HepG2 (cell line): ENCODE results near the gene PCNT. TPM values are rescaled to one million over a fixed set of nuclear protein-coding genes. Genes with fewer than 3 reads are reported as not detected.

Experiments
- AKAP8 ChIP-seq: sonication (generic); formaldehyde crosslinking; IDR thresholded peaks from 2 replicates; pipeline ENCODE4 v1.5.1; 2020; ENCODE audit warnings: mild to moderate bottlenecking, missing genetic modification reagents
- DR1 ChIP-seq: sonication (generic); formaldehyde crosslinking; IDR thresholded peaks from 2 replicates; pipeline ENCODE4 v1.8.0; 2021; ENCODE audit warnings: mild to moderate bottlenecking, missing genetic modification reagents, inconsistent platforms
- HNF4A ChIP-seq: sonication (generic); formaldehyde crosslinking; IDR thresholded peaks from 2 replicates; pipeline ENCODE4 v1.4.0; 2020; ENCODE audit warnings: missing genetic modification reagents
- KLF9 ChIP-seq: IDR thresholded peaks from 2 replicates; pipeline ENCODE4 v1.6.1; 2016; ENCODE audit warnings: low read depth
- NRL ChIP-seq: sonication (generic); formaldehyde crosslinking; IDR thresholded peaks from 2 replicates; pipeline ENCODE4 v1.5.0; 2020; ENCODE audit warnings: missing genetic modification reagents, mild to moderate bottlenecking, moderate library complexity, borderline replicate concordance
- PCBP1 ChIP-seq: fragments of 200-400 bp; formaldehyde crosslinking; IDR thresholded peaks from 2 replicates; pipeline ENCODE4 v1.6.1; 2017; ENCODE audit warnings: mild to moderate bottlenecking, low read depth, low read length, borderline replicate concordance
- RNF2 ChIP-seq: fragments of 450-650 bp; conservative IDR thresholded peaks from 2 replicates; pipeline ENCODE4 v1.6.1; 2016; ENCODE audit warnings: low read depth
- ZBTB42 ChIP-seq: sonication (generic); formaldehyde crosslinking; IDR thresholded peaks from 2 replicates; pipeline ENCODE4 v1.5.0; 2020; ENCODE audit warnings: mild to moderate bottlenecking, missing genetic modification reagents
- ZFP36L2 ChIP-seq: sonication (generic); formaldehyde crosslinking; IDR thresholded peaks from 2 replicates; pipeline ENCODE4 v1.4.0; 2020; ENCODE audit warnings: missing genetic modification reagents
- ZMAT3 ChIP-seq: sonication (generic); formaldehyde crosslinking; conservative IDR thresholded peaks from 2 replicates; pipeline ENCODE4 v1.7.0; 2021; ENCODE audit warnings: missing genetic modification reagents
- ZNF17 ChIP-seq: sonication (generic); formaldehyde crosslinking; IDR thresholded peaks from 2 replicates; pipeline ENCODE4 v1.5.0; 2020; ENCODE audit warnings: mild to moderate bottlenecking, missing genetic modification reagents
- polyA plus RNA-seq, 8 experiments: library from polyadenylated mRNA; depleted of rRNA in 3 of 8; stranded (reverse) in 7 of 8; unstranded in 1 of 8; fragments of >200 nt; fragmentation: Illumina TruSeq in 4 of 8; extraction: Trizol in 4 of 8; gene quantifications; 2 replicates each; pipeline versions ENCODE4 v1.2.1 to v1.2.3, GENCODE V29; 2011 to 2016; ENCODE audit warnings: low read depth in 4 of 8, missing spikeins in 1 of 8, mixed read lengths in 1 of 8; ENCODE audit not compliant: insufficient read depth in 1 of 8
- total RNA-seq, 5 experiments: library from RNA; depleted of rRNA; stranded (reverse); fragments of >200 nt; fragmentation: Illumina TruSeq; extraction: Trizol; gene quantifications; 2 replicates each; pipeline ENCODE4 v1.2.3, GENCODE V29; 2016; ENCODE audit warnings: low read depth in 1 of 5
- TF ChIP-seq, protein P1 (sequence below): sonication (generic); formaldehyde crosslinking; IDR thresholded peaks from 2 replicates; pipeline ENCODE4 v1.4.0; 2020; ENCODE audit warnings: missing genetic modification reagents, borderline replicate concordance
- TF ChIP-seq, protein P2 (sequence below): sonication (generic); formaldehyde crosslinking; IDR thresholded peaks from 2 replicates; pipeline ENCODE4 v1.5.1; 2020; ENCODE audit warnings: missing genetic modification reagents, mild to moderate bottlenecking, borderline replicate concordance
- TF ChIP-seq, protein P3 (sequence below): sonication (generic); formaldehyde crosslinking; IDR thresholded peaks from 2 replicates; pipeline ENCODE4 v1.8.0; 2022; ENCODE audit warnings: mild to moderate bottlenecking, missing genetic modification reagents
- TF ChIP-seq, protein P4 (sequence below): sonication (generic); formaldehyde crosslinking; IDR thresholded peaks from 2 replicates; pipeline ENCODE4 v1.5.1; 2020; ENCODE audit warnings: mild to moderate bottlenecking, missing genetic modification reagents
- TF ChIP-seq, protein P5 (sequence below): sonication (generic); formaldehyde crosslinking; IDR thresholded peaks from 2 replicates; pipeline ENCODE4 v1.5.0; 2020; ENCODE audit warnings: mild to moderate bottlenecking, missing genetic modification reagents, borderline replicate concordance

PCNT gene
- total and polyA plus RNA-seq, 2 of the 13 experiments (the other 11 are each of a cell fraction or from before 2014, with no cell fraction given), result 5.6 to 12.4 TPM

DNA sequence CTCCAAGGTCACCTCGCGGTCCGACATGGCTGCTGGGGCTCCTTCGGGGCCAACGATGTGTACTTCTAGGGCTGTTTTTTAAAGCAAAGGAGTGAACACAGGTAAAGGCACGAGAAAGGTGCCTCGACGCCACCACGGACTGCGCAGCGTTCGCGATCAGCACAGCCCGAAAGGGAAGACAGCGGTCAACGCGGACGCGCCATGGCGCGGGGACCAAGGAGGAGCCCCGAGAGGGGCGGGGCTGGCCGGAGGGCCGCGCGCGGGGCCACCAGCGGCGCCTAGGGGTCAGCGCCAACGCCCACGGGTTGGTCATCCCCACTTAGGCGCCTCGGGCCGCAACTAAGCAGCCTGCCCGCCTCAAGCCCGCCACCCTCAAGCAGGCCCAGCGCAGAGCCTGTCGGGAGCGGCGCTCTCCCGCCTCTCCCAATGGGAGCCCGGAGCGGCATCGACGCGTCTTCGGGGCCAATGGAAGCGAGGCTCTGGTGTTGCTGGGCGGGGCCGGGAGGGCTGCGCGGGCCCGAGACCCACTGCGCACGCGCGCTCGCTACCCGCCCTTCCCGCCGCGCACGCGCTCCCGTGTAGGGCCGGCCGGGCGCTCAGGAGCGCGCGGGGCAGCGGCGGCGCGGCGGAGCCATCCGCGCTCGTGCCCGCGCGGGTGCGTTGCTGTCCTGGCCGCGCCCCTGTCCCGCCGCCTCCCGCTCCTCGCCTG lies 134.5 kb downstream of the PCNT start, which contains the start of gene DIP2A (continued):
- TF ChIP-seq, protein P1, sequence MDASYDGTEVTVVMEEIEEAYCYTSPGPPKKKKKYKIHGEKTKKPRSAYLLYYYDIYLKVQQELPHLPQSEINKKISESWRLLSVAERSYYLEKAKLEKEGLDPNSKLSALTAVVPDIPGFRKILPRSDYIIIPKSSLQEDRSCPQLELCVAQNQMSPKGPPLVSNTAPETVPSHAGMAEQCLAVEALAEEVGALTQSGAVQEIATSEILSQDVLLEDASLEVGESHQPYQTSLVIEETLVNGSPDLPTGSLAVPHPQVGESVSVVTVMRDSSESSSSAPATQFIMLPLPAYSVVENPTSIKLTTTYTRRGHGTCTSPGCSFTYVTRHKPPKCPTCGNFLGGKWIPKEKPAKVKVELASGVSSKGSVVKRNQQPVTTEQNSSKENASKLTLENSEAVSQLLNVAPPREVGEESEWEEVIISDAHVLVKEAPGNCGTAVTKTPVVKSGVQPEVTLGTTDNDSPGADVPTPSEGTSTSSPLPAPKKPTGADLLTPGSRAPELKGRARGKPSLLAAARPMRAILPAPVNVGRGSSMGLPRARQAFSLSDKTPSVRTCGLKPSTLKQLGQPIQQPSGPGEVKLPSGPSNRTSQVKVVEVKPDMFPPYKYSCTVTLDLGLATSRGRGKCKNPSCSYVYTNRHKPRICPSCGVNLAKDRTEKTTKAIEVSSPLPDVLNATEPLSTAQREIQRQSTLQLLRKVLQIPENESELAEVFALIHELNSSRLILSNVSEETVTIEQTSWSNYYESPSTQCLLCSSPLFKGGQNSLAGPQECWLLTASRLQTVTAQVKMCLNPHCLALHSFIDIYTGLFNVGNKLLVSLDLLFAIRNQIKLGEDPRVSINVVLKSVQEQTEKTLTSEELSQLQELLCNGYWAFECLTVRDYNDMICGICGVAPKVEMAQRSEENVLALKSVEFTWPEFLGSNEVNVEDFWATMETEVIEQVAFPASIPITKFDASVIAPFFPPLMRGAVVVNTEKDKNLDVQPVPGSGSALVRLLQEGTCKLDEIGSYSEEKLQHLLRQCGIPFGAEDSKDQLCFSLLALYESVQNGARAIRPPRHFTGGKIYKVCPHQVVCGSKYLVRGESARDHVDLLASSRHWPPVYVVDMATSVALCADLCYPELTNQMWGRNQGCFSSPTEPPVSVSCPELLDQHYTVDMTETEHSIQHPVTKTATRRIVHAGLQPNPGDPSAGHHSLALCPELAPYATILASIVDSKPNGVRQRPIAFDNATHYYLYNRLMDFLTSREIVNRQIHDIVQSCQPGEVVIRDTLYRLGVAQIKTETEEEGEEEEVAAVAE (CRISPR knock-in tag), result 0 out of 2 replicates have a peak, but pooled peaks have one; percentile 37
- TF ChIP-seq ZMAT3 (CRISPR knock-in tag), result peak; percentile 88; the same call in 1 of the 2 replicates
- TF ChIP-seq, protein P2, sequence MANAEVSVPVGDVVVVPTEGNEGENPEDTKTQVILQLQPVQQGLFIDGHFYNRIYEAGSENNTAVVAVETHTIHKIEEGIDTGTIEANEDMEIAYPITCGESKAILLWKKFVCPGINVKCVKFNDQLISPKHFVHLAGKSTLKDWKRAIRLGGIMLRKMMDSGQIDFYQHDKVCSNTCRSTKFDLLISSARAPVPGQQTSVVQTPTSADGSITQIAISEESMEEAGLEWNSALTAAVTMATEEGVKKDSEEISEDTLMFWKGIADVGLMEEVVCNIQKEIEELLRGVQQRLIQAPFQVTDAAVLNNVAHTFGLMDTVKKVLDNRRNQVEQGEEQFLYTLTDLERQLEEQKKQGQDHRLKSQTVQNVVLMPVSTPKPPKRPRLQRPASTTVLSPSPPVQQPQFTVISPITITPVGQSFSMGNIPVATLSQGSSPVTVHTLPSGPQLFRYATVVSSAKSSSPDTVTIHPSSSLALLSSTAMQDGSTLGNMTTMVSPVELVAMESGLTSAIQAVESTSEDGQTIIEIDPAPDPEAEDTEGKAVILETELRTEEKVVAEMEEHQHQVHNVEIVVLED (CRISPR knock-in tag), result peak; percentile 80
- no peak for TF ChIP-seq KLF9 (CRISPR knock-in tag)
- TF ChIP-seq ZFP36L2 (CRISPR knock-in tag), result no peak
- TF ChIP-seq, protein P3, sequence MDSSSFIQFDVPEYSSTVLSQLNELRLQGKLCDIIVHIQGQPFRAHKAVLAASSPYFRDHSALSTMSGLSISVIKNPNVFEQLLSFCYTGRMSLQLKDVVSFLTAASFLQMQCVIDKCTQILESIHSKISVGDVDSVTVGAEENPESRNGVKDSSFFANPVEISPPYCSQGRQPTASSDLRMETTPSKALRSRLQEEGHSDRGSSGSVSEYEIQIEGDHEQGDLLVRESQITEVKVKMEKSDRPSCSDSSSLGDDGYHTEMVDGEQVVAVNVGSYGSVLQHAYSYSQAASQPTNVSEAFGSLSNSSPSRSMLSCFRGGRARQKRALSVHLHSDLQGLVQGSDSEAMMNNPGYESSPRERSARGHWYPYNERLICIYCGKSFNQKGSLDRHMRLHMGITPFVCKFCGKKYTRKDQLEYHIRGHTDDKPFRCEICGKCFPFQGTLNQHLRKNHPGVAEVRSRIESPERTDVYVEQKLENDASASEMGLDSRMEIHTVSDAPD (CRISPR knock-in tag), result 0 out of 2 replicates have a peak, but pooled peaks have one; percentile 56
- TF ChIP-seq ZBTB42, result peak; percentile 60; the same call in 1 of the 2 replicates
- TF ChIP-seq, protein P4, sequence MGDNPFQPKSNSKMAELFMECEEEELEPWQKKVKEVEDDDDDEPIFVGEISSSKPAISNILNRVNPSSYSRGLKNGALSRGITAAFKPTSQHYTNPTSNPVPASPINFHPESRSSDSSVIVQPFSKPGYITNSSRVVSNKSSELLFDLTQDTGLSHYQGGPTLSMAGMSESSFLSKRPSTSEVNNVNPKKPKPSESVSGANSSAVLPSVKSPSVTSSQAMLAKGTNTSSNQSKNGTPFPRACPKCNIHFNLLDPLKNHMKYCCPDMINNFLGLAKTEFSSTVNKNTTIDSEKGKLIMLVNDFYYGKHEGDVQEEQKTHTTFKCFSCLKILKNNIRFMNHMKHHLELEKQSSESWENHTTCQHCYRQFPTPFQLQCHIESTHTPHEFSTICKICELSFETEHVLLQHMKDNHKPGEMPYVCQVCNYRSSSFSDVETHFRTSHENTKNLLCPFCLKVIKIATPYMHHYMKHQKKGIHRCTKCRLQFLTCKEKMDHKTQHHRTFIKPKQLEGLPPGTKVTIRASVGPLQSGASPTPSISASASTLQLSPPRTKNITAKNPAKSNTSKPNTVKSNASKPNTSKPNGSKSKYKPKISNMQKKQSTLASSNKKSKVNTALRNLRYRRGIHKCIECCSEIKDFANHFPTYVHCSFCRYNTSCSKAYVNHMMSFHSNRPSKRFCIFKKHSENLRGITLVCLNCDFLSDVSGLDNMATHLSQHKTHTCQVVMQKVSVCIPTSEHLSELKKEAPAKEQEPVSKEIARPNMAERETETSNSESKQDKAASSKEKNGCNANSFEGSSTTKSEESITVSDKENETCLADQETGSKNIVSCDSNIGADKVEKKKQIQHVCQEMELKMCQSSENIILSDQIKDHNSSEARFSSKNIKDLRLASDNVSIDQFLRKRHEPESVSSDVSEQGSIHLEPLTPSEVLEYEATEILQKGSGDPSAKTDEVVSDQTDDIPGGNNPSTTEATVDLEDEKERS, result no peak
- TF ChIP-seq, protein P5, sequence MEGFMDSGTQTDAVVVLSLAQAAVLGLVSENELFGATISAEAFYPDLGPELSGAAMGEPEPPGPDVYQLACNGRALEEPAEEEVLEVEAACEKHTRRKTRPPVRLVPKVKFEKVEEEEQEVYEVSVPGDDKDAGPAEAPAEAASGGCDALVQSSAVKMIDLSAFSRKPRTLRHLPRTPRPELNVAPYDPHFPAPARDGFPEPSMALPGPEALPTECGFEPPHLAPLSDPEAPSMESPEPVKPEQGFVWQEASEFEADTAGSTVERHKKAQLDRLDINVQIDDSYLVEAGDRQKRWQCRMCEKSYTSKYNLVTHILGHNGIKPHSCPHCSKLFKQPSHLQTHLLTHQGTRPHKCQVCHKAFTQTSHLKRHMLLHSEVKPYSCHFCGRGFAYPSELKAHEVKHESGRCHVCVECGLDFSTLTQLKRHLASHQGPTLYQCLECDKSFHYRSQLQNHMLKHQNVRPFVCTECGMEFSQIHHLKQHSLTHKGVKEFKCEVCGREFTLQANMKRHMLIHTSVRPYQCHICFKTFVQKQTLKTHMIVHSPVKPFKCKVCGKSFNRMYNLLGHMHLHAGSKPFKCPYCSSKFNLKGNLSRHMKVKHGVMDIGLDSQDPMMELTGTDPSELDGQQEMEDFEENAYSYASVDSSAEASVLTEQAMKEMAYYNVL (CRISPR knock-in tag), result no peak; the same call in 1 of the 2 replicates
- peak; percentile 78; the same call in 1 of the 2 replicates for TF ChIP-seq DR1 (CRISPR knock-in tag)
- TF ChIP-seq RNF2, result peak; percentile 74
- TF ChIP-seq HNF4A, result no peak
- TF ChIP-seq ZNF17 (CRISPR knock-in tag), result no peak
- 0 out of 2 replicates have a peak, but pooled peaks have one; percentile 20 for TF ChIP-seq PCBP1
- no peak for TF ChIP-seq NRL (CRISPR knock-in tag)
- TF ChIP-seq AKAP8, result no peak
